HG02798 (cell line): ENCODE results near the gene HIVEP2.

Source experiments
- ATAC-seq: cut with Tn5 transposase; IDR thresholded peaks from one replicate; pipeline ENCODE4 v1.9.1; 2021; ENCODE audit warnings: mild to moderate bottlenecking; ENCODE audit not compliant: unreplicated experiment, poor library complexity

HIVEP2 gene

DNA sequence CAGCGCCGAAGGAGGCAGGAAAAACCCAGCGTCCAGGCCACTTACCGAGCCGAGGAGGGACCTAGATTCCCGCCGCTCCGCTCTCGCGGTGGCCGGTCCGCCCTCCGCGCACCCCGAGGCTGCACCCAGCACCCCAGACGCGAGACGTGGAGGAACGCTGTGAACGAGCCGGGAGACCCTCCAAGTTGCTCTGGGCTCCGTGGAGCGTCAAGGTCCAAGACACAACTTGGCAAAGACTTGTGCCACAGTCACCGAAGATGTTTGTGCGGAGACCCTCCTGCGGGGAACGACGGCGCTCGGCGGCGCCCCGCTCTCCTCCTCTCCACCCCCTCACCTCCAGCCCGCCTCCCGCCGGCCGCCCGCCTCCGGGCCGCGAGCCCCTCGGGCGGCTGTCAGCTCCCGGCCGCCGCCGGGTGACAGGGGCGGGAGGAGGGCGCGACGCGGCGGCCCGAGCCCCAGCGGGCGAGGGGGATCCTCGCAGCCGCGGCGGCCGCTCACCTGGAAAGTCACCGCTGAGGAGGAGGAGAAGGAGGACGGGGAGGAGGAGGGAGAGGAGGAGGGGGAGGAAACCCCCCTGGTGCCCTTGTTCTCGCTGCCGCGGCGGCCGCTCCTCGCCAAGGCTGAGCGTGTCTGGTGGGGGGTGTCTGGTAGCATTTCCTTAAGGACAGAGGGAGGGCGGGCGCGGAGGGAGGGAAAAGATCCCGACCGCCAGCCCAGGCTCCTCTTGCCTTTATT lies 637 bp upstream of the HIVEP2 start:
- ATAC-seq = peak; percentile 14

DNA sequence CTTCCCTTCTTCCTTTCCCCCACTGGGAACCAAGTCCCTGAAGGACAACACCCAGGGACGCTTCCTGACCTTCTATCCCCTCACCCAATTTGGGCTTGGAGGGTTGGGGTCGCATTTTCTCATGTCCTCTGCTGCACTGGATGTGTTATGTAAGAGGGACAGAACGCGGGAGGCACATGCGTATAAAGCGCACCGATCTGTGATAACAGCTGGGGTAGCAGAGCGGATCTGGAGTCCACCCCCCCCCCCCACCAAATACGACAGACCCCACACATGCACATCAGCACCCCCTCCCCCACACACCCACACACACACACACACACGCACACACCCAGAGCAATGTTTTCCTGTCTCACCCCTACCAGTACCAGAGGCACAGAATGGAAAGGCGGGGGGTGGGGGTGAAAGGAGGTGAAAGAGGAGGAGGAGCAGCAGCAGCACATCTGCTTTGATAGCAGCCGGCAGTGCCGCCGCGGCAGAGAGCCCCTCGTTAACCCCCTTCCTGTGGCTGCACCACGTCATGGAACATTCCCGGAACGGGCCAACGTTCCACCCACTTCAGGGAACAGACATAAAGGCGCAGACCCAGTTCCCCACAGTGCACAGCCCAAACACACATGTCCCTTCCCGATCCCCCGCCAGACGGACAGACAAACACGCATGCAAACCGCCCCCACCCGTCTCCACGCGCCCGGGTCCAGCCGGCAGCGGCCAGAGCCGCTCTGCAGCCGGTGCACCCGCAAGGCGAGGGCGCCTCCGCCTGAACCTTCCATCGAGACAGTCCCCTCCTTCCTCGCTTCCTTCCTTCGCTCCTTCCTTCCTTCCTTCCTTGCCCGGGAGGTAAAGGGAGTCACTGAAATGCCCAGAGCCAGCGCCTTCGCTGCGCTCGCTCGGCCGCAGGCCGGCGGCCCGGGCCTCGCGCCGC lies 590 bp downstream of the HIVEP2 start:
- peak; percentile 6 for ATAC-seq

DNA sequence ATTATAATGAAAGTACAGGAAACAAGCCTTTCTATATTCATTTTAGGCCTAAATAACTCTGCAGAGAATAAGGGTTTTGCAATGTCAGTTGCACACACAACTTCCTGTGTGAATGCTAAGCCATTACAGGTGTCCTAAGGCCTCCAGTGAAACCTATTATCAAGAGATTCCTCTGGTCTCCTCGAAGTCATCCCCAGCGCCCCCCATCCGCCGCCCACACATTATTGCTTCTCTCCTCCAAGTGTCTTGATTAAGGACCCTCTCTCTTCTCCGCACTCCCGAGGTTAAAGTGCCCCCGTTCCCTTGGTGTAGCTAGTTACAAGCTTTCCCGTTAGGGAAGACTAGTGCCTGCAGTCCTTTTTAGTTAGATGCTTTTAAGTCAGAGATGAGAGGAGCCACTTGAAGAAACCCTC lies 1.3 kb downstream of the HIVEP2 start:
- ATAC-seq = no peak

DNA sequence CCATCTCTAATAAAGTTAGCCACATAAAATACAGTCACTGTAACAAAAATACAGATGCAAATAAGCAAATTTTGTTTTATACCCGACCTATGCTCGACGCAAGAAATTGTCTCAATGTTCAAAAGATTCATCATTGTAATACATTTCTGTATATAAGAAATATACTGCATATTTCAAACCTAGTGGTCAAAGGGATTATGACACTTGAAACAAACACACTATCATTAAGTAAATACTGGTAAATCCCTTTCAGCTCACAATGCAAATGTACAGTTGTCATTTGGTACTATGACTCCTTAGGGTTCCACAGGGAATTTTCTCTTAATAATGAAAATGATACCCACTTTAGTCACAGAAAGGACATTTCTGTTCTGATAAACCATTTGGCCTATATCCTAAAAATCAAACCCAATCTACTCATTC lies 2.2 kb downstream of the HIVEP2 start:
- ATAC-seq = no peak

DNA sequence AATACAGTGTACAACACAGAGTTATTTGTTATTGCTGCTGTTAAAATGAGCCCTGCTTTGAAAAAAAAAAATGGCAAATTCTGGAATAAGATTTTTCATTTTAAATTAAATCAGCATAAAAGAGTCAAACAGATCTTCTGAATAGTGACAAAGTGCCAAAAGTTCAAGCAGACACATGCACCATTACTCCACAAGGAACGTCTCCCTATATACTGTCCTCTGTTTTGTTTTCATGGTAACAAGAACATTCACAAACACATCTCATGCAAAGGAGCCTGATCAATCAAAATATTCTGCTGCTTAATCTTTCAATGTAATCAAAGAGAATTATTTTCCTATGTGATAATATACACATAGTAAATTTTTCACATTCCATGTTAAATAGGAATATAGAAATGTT lies 2.7 kb downstream of the HIVEP2 start:
- no peak for ATAC-seq

DNA sequence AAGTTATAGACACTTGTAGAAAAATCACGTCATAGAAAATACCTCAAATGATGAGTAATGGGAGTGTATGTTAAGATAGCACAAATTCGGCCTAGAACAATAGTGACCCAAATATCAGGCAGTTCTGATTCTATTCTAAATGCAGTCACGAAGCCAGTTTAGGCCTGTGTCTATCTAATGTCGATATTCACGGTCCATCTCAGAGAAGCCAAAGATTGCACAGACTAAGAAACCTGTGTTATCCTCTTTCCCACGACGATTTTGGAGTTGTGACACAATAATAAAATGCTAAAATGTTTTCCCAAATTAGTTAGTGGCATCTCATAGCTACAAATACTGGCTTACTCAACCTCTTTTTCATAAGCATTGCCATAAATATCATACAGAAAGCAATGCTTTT lies 4.0 kb downstream of the HIVEP2 start:
- ATAC-seq = no peak

DNA sequence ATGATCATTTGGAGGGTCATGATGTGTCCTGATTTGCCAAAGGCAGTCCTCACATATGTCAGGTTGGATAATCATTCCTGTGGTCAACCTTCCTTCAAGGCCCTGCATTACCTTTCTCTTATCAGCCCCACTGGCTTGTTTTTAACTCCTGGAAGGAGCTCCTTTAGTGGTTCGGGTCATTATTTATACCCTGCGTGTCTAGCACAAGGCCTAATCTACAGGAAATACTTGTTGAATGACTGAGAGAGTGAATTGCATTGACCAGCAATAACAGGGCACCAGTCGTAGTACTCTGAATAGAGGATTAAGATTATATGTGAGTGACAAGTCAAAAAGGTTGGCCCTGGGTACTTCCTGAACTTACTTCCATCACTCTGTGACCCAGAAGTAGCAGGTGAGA lies 4.5 kb downstream of the HIVEP2 start:
- no peak for ATAC-seq

DNA sequence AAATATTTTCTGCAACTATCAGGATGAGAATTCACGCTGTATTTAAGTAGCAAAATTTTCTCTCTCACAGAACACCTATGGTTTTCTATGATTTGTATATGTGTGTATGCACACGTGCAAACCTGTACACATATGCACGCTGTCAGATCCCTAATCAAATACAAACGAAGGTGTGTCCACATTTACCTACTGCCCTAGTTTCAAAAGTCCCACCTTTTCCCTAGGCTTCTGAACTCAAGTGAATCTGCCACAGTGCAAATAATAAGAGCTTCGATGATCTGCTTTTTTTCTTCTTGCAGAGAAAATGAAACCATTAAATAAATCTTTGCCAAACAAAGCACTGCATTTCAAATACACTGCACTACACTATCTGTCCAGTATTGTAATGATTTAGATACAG lies 6.5 kb downstream of the HIVEP2 start:
- ATAC-seq = no peak

DNA sequence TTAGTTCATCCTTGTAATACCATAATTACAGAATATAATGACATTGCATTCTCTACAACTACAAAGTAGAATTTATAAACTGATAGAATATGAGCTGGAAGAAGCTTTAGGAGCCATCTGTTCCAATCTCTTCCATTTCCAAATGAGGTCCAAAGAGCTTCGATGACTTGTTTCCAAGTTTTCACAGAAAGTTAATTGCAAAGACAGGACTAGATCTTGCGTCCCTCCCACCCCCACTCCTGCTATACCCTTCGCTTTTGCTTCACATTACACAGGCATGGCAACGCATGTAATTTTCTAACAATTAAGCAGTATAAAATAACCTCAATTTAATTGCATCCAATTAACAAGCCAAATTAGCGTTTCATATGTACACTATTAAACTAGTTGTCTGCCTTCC lies 7.0 kb downstream of the HIVEP2 start:
- ATAC-seq = no peak

DNA sequence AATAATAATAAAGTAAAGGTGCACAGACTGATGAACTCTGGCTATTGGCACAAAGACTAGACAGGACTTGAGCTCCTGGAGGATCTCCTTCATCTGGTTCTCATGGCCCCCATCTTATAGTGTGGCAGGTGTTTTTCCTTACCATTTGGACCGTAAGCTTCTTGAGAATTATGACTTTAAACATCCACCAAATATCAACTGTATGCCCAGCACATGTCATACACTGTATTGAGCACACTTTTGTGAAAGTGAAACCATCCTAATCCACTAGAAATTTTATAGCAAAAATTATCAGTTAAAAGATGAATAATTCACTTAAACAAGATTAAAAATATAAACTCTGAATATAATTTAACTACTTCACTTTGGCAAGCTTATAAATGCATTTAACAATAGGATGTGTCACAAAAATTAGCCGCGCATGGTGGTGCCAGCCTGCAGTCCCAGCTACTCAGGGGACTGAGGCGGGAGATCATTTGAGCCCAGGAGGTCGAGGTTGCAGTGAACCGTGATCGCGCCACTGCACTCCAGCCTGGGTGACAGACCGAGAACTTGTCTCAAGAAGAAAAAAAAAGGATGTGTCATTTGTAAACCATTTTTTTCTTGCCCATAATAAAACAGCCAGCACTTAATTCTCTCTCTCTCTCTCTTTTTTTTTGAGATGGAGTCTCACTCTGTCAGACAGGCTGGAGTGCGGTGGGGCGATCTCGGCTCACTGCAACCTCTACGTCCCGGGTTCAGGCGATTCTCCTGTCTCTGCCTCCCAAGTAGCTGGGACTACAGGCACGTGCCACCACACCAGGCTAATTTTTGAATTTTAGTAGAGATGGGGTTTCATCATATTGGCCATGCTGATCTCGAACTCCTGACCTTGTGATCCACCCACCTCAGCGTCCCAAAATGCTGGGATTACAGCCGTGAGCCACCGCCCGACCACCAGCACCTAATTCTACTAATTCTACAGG lies 9.1 kb downstream of the HIVEP2 start:
- peak; percentile 62 for ATAC-seq

DNA sequence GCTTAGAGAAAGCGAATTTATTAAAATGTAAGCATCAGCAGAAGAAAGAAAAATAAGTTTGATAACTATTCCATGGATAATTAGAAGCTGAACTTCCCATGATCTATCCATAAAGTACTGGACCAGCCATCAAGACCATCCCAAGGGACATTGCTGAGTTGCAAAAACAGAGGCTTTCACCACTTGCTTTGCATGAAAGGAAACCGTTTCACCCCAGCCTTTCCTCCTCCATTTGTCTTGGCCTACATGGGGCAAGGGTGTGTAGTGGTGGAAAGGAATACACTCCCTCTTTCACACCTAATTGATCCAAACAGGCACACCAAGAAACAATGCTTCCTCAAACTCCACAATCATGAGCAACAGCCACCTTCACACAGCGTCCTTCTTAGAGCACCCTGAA lies 10.4 kb downstream of the HIVEP2 start:
- ATAC-seq = no peak

DNA sequence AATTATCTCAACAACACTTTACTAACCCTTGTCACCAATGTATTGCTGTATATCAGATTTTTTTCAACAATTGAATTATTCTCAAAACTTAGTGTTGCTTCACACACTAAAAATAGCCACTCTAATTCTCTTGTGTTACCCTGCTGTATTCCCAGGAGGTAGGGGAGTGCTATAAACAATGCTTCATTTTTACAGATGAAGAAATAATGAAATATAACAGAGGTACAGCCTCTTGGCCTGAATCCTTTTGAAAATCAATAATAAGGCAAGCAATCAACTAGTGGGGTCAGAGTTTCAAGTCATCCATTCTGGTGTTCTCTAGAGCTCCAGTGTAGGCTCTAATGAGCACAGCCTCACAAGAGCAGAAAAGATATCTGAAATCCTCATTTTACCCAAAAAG lies 10.9 kb downstream of the HIVEP2 start:
- no peak for ATAC-seq

DNA sequence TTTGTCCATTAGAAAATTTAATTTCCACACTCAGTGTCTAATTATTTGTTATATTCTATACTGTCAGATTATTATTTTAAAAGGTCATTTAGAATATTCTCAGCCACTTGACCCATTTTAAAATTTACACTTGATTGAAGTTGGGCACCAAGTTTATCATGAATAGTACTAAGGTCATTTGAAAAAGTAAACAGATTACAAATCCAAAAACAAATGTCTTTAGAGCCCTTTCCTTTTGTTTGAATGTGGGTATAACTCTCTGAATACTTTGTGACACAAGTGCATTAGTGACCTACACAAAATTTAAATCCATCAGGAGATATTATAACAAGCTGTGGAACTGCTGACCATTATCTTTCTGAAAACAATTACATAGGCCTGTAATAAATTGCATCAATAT lies 11.3 kb downstream of the HIVEP2 start:
- ATAC-seq = no peak

DNA sequence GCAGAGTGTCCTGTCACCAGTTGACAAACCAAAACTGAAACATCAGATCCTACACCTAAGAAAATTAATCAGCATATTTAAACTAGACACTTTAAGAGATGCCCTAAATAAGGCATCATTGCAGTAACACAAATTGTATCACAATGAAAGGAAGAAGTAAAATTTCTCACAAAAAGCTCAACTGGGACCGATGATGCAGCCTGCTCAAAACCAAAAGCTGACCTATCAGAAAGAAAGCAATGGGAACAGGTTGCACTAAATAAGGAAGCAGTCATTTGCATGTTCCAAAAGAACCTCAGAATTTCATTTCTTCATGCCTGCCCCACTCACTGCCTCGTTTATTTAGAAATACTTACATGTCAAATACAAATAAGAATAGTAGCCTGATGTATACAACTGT lies 12.1 kb downstream of the HIVEP2 start:
- ATAC-seq = peak; percentile 27

DNA sequence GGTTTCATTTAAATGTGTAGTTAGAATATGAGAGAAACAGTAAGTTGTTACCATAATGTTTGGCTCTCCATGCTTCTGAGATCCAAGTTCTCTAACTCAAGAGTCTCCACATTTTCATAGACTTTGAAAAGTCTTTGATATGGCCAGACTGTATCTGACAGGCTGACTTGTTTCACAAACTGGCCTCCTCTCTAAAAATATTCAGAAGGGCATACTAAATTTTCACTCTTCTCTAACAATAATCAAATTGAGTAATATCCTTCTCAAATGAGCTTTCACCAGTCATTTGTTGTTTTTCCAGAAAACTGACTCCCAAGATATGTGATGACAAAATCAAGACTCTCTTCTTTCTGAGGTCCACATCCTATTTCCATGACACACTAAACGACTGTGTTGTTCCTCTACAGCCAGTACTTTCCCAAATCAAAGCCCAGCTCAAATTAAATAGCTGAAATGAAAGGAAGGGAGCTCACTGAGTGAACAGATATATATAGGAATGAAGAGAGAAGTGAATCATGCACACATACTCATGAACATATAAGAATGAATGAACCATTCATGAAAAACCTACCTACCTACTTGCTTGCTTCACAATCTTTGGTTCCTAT lies 15.1 kb downstream of the HIVEP2 start:
- ATAC-seq = no peak

DNA sequence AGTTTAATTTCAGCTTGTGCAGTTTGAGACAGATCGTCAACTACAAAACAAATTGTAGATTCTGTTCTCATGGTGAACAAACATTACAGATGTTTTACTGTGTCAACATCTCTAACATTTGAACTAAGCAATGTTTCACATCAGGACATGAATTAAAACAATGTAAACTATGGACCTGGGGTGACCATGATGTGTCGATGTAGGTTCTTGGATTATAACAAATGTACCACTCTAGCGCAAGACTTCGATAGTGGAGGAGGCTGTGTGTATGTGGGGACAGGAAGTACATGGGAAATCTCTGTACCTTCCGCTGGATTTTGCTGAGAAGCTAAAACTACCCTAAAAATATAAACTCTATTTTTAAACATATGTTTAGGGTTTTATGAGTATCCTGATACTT lies 17.1 kb downstream of the HIVEP2 start:
- ATAC-seq = no peak

DNA sequence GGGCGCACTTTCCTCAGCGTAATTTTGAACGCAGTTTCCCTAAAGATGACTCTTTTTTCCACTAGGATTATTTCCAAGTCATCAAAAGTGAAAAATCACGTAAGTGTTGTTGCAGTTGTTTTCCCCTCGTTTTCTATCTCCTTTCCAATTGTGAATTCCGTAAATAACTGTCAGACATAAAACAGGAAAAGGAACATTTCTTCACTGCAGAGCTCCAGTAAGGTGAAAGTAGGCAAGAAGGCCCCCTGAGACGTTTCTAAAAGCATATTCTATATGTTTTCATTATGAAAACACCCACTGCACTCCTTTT lies 17.8 kb downstream of the HIVEP2 start:
- no peak for ATAC-seq

DNA sequence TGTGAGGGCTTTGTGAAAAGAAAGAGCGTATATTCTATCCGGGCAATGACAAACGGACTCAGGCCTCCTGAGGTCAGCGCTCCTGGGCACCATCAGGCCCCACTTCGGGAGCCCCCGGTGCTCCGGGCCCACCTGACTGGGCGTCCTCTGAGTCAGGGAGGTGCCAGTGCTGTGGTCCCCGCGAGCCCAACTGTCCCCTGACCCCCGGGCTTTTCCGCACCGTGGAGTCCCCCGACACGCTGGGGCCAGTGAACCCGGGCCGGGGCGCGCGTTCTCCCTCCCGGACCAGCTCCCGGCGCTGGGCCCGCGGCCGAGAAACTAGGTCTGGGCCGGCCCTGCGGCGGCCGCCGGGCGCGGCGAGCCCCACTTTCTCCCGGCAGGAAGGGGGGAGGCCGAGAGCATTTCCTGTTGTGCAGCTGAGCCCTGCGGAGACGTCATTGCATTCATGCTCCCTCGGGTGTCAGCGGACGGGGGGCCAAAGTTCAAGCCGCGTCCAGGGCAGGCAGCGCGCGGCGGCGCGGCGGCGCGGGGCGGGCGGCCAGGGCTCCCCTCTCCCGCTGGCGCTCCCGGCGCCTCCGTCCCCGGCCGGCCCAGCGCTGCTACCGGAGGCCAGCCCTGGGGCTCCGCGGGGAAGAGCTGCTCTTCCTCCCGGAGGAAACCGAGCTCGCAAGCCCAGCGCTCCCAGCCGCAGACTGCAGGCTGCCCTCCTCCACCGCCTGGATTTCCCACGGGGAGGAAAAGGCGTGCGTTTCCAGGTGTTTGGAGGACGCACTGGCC lies 18.3 kb downstream of the HIVEP2 start:
- ATAC-seq = peak; percentile 97

DNA sequence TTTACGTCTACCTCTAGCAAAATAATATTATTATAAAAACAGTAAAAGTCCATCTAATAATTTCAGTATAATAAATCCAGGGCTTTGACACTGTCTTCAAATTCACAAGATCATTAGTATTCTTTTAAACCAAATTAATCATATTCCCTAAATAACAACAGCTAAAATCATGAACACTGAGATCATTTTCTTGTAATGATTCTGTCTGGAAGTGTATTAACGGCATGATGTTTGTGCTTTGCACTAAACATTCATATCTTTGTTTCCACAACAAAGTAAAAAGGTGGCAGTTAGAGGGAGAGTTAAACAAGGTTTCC lies 18.8 kb downstream of the HIVEP2 start:
- ATAC-seq = no peak
